ENCODE measurements around the gene TRPM8. TPM values are rescaled to one million over a fixed set of nuclear protein-coding genes. Genes with fewer than 3 reads are reported as not detected.

The TRPM8 gene
- total RNA-seq, 1 donor: not detected

GRCh38 chr2:234024304-234024703, 107.1 kb downstream of the TRPM8 start:
- no peak for TF ChIP-seq CTCF (IDR thresholded peaks at IDR 0.05; ENCODE audit: extremely low read depth, low read depth, low read length)

GRCh38 chr2:234025466-234025865, 108.3 kb downstream of the TRPM8 start:
- peak overlapping the region; percentile 57 for H3K4me3 ChIP-seq (ENCODE audit: insufficient read depth, low read length)
- H3K79me2 ChIP-seq (ENCODE audit: insufficient read depth, low read length): no peaks in the 10 kb centered on the region
- no peaks in the 10 kb centered on the region for H3K9me3 ChIP-seq (ENCODE audit: low read depth, low read length)
- H3K27ac ChIP-seq (ENCODE audit: low read depth, low read length): no peak overlapping the region
- H3K27me3 ChIP-seq (ENCODE audit: insufficient read depth, low read length): peaks cover 17% of the 10 kb centered on the region
- H3K4me2 ChIP-seq (ENCODE audit: insufficient read depth, low read length): peak overlapping the region; percentile 68
- DNase-seq (ENCODE audit: insufficient read length, low spot score, missing footprints): peak; percentile 53
- TF ChIP-seq CTCF (IDR thresholded peaks at IDR 0.05; ENCODE audit: extremely low read depth, low read depth, low read length): no peak
- peaks cover 8% of the 10 kb centered on the region for H3K4me1 ChIP-seq (ENCODE audit: insufficient read depth, low read length)
- H2AFZ ChIP-seq (ENCODE audit: low read length): peak overlapping the region; percentile 45
- no peaks in the 10 kb centered on the region for H4K20me1 ChIP-seq (ENCODE audit: insufficient read depth, low read length)
- no peaks in the 10 kb centered on the region for H3K36me3 ChIP-seq (ENCODE audit: insufficient read depth, low read length)

More at GRCh38 chr2:234024304-234024703, 107.1 kb downstream of the TRPM8 start:
- Histone ChIP-seq H3K36me3 (ENCODE audit: insufficient read depth, low read length) (no peaks in the 10 kb centered on the region), H3K9me3 (ENCODE audit: low read depth, low read length) (no peaks in the 10 kb centered on the region), H3K27me3 (ENCODE audit: insufficient read depth, low read length) (peaks cover 19% of the 10 kb centered on the region), H4K20me1 (ENCODE audit: insufficient read depth, low read length) (no peaks in the 10 kb centered on the region), H3K4me3 (ENCODE audit: insufficient read depth, low read length) (no peak overlapping the region), H2AFZ (ENCODE audit: low read length) (no peak overlapping the region), H3K4me1 (ENCODE audit: insufficient read depth, low read length) (peaks cover 8% of the 10 kb centered on the region), H3K4me2 (ENCODE audit: insufficient read depth, low read length) (no peak overlapping the region), H3K79me2 (ENCODE audit: insufficient read depth, low read length) (no peaks in the 10 kb centered on the region), H3K27ac (ENCODE audit: low read depth, low read length) (no peak overlapping the region)
- no peak for DNase-seq (ENCODE audit: insufficient read length, low spot score, missing footprints)

- peak overlapping the region; percentile 68 for H3K4me2 ChIP-seq (ENCODE audit: insufficient read depth, low read length)
- no peaks in the 10 kb centered on the region for H3K36me3 ChIP-seq (ENCODE audit: insufficient read depth, low read length)
Observed at GRCh38 chr2:234025891-234026401, 108.8 kb downstream of the TRPM8 start.

More at GRCh38 chr2:234025891-234026401, 108.8 kb downstream of the TRPM8 start:
- Histone ChIP-seq H3K79me2 (ENCODE audit: insufficient read depth, low read length) (no peaks in the 10 kb centered on the region), H4K20me1 (ENCODE audit: insufficient read depth, low read length) (no peaks in the 10 kb centered on the region), H3K27ac (ENCODE audit: low read depth, low read length) (no peak overlapping the region), H3K27me3 (ENCODE audit: insufficient read depth, low read length) (peaks cover 12% of the 10 kb centered on the region), H2AFZ (ENCODE audit: low read length) (peak overlapping the region; percentile 45), H3K4me1 (ENCODE audit: insufficient read depth, low read length) (peaks cover 8% of the 10 kb centered on the region), H3K9me3 (ENCODE audit: low read depth, low read length) (no peaks in the 10 kb centered on the region), H3K4me3 (ENCODE audit: insufficient read depth, low read length) (peak overlapping the region; percentile 57)
- TF ChIP-seq CTCF (IDR thresholded peaks at IDR 0.05; ENCODE audit: extremely low read depth, low read depth, low read length): no peak
- DNase-seq (ENCODE audit: insufficient read length, low spot score, missing footprints): peak; percentile 53
